Measurements from ENCODE around the gene ZNF862.
"Not testable (repeated sequence)": the region's sequence is repeated elsewhere in the genome, so short reads cannot be mapped to it uniquely, and the experiment has no call there.

The ZNF862 gene

GRCh38 chr7:149826344-149827088 is 11.7 kb upstream of the ZNF862 start:
- no peak for TF ChIP-seq CTCF (IDR thresholded peaks at IDR 0.05; ENCODE audit: borderline replicate concordance, control extremely low read depth, extremely low read depth, insufficient read depth, missing control alignments)
- DNase-seq (ENCODE audit: low spot score), result no peak
- in situ Hi-C loops (cut with MboI; ENCODE audit: low sequenced_read_pairs, unreplicated experiment), result no loop called here

GRCh38 chr7:149827089-149827981 is 10.8 kb upstream of the ZNF862 start:
- no peak for TF ChIP-seq CTCF (IDR thresholded peaks at IDR 0.05; ENCODE audit: borderline replicate concordance, control extremely low read depth, extremely low read depth, insufficient read depth, missing control alignments)
- in situ Hi-C loops (cut with MboI; ENCODE audit: low sequenced_read_pairs, unreplicated experiment), result no loop called here
- DNase-seq (ENCODE audit: low spot score), result no peak

- TF ChIP-seq CTCF (IDR thresholded peaks at IDR 0.05; ENCODE audit: borderline replicate concordance, control extremely low read depth, extremely low read depth, insufficient read depth, missing control alignments), result no peak
- DNase-seq (ENCODE audit: low spot score), result no peak
- in situ Hi-C loops (cut with MboI; ENCODE audit: low sequenced_read_pairs, unreplicated experiment), result no loop called here
Observed at GRCh38 chr7:149828357-149829309, 9.5 kb upstream of the ZNF862 start.

- DNase-seq (ENCODE audit: low spot score); in situ Hi-C loops (cut with MboI; ENCODE audit: low sequenced_read_pairs, unreplicated experiment): not testable (repeated sequence)
Observed at GRCh38 chr7:149830527-149830926, 7.6 kb upstream of the ZNF862 start.

- no peak for DNase-seq (ENCODE audit: low spot score)
- TF ChIP-seq CTCF (IDR thresholded peaks at IDR 0.05; ENCODE audit: borderline replicate concordance, control extremely low read depth, extremely low read depth, insufficient read depth, missing control alignments), result no peak
- in situ Hi-C loops (cut with MboI; ENCODE audit: low sequenced_read_pairs, unreplicated experiment), result no loop called here
Observed at GRCh38 chr7:149830997-149831740, 7.0 kb upstream of the ZNF862 start.

- TF ChIP-seq CTCF (IDR thresholded peaks at IDR 0.05; ENCODE audit: borderline replicate concordance, control extremely low read depth, extremely low read depth, insufficient read depth, missing control alignments), result no peak
- in situ Hi-C loops (cut with MboI; ENCODE audit: low sequenced_read_pairs, unreplicated experiment), result no loop called here
- DNase-seq (ENCODE audit: low spot score), result no peak
Observed at GRCh38 chr7:149831741-149832219, 6.4 kb upstream of the ZNF862 start.

All from GM13976 (cell line).